Measurements from ENCODE around the gene MAML2. TPM values are rescaled to one million over a fixed set of nuclear protein-coding genes. Genes with fewer than 3 reads are reported as not detected.

Gene MAML2
- total and polyA plus RNA-seq, 2 experiments from 2014 or later, result 2.0 to 7.1 TPM

DNA sequence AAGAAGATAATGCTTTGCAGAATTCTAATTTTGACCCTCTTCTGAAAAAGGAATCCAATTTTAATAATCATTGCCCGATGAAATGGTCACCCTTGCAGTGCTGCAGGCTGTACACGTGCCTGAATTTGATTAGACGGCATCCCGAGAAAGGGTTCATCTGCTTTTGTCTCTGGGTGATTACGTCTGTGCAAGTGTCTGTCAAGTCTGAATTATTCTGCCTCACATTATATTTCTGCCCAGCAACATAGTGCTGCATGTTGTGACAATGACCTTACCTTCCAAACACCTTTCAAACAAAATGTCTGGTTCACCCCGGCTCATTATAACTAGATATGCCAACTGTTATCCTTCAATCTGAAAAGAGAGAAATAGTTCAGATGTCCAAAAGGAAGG lies 164.1 kb downstream of the MAML2 start:
- Histone ChIP-seq H3K4me1 (ENCODE audit: insufficient read depth) (peaks cover 48% of the 10 kb centered on the region), H4K20me1 (replicated peaks; ENCODE audit: insufficient read depth) (no peaks in the 10 kb centered on the region), H3K4me2 (no peak overlapping the region), H3K27me3 (ENCODE audit: insufficient read depth) (no peaks in the 10 kb centered on the region), H3K4me3 (no peak overlapping the region), H3K79me2 (replicated peaks; ENCODE audit: insufficient read depth) (no peaks in the 10 kb centered on the region), H2AFZ (no peak overlapping the region), H3K27ac (ENCODE audit: low read depth) (no peak overlapping the region), H3K9me2 (ENCODE audit: insufficient read depth) (0 out of 2 replicates have a peak, but pooled peaks cover 4% of the 10 kb centered on the region), H3K36me3 (ENCODE audit: insufficient read depth) (no peaks in the 10 kb centered on the region), H3F3A (replicated peaks; ENCODE audit: low read depth) (peaks cover 8% of the 10 kb centered on the region; the same call in 1 of the 2 replicates)
- TF ChIP-seq ZNF114 (CRISPR knock-in tag; IDR thresholded peaks at IDR 0.05) (no peak), EZH2phosphoT487 (IDR thresholded peaks at IDR 0.05; ENCODE audit: unreplicated experiment) (no peak), STAT1 (IDR thresholded peaks at IDR 0.05; ENCODE audit: unreplicated experiment) (no peak), ETS1 (IDR thresholded peaks at IDR 0.05) (no peak), ZNF331 (CRISPR knock-in tag; IDR thresholded peaks at IDR 0.05; ENCODE audit: low read depth) (no peak), POLR2AphosphoS5 (IDR thresholded peaks at IDR 0.05; ENCODE audit: low read depth) (no peak)
- TF ChIP-seq, protein P1, sequence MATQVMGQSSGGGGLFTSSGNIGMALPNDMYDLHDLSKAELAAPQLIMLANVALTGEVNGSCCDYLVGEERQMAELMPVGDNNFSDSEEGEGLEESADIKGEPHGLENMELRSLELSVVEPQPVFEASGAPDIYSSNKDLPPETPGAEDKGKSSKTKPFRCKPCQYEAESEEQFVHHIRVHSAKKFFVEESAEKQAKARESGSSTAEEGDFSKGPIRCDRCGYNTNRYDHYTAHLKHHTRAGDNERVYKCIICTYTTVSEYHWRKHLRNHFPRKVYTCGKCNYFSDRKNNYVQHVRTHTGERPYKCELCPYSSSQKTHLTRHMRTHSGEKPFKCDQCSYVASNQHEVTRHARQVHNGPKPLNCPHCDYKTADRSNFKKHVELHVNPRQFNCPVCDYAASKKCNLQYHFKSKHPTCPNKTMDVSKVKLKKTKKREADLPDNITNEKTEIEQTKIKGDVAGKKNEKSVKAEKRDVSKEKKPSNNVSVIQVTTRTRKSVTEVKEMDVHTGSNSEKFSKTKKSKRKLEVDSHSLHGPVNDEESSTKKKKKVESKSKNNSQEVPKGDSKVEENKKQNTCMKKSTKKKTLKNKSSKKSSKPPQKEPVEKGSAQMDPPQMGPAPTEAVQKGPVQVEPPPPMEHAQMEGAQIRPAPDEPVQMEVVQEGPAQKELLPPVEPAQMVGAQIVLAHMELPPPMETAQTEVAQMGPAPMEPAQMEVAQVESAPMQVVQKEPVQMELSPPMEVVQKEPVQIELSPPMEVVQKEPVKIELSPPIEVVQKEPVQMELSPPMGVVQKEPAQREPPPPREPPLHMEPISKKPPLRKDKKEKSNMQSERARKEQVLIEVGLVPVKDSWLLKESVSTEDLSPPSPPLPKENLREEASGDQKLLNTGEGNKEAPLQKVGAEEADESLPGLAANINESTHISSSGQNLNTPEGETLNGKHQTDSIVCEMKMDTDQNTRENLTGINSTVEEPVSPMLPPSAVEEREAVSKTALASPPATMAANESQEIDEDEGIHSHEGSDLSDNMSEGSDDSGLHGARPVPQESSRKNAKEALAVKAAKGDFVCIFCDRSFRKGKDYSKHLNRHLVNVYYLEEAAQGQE (IDR thresholded peaks at IDR 0.05; ENCODE audit: unreplicated experiment), result no peak
- Mint-ChIP-seq H3K4me3 (no peak overlapping the region), H3K27ac (no peak overlapping the region), H3K4me1 (peaks cover 61% of the 10 kb centered on the region), H3K36me3 (ENCODE audit: low read depth) (no peaks in the 10 kb centered on the region), H3K9me3 (no peaks in the 10 kb centered on the region), H3K27me3 (ENCODE audit: insufficient read depth, low read depth, poor library complexity) (peaks cover 9% of the 10 kb centered on the region)
- no peak for DNase-seq (ENCODE audit: low spot score)
- no peak for ATAC-seq

GRCh38 chr11:96178049-96178886 lies 164.7 kb downstream of the MAML2 start:
- Histone ChIP-seq H3K36me3 (ENCODE audit: insufficient read depth) (no peaks in the 10 kb centered on the region; the same call in 1 of the 2 replicates), H3K4me1 (ENCODE audit: insufficient read depth) (peaks cover 44% of the 10 kb centered on the region), H3K4me2 (no peak overlapping the region), H4K20me1 (replicated peaks; ENCODE audit: insufficient read depth) (no peaks in the 10 kb centered on the region), H3K4me3 (no peak overlapping the region), H3K79me2 (replicated peaks; ENCODE audit: insufficient read depth) (no peaks in the 10 kb centered on the region), H3K27me3 (ENCODE audit: insufficient read depth) (no peaks in the 10 kb centered on the region), H3F3A (replicated peaks; ENCODE audit: low read depth) (peaks cover 8% of the 10 kb centered on the region; the same call in 1 of the 2 replicates), H3K27ac (ENCODE audit: low read depth) (no peak overlapping the region), H3K9me2 (ENCODE audit: insufficient read depth) (peaks cover 7% of the 10 kb centered on the region; the same call in 1 of the 2 replicates), H2AFZ (no peak overlapping the region; the same call in 1 of the 2 replicates)
- Mint-ChIP-seq H3K4me3 (no peak overlapping the region), H3K27ac (peak overlapping the region; percentile 36; the same call in 1 of the 2 replicates), H3K36me3 (ENCODE audit: low read depth) (no peaks in the 10 kb centered on the region), H3K9me3 (no peaks in the 10 kb centered on the region), H3K4me1 (peaks cover 59% of the 10 kb centered on the region), H3K27me3 (ENCODE audit: insufficient read depth, low read depth, poor library complexity) (peaks cover 9% of the 10 kb centered on the region)
- no peak for DNase-seq (ENCODE audit: low spot score)
- ATAC-seq, result no peak
- TF ChIP-seq, protein P1 (IDR thresholded peaks at IDR 0.05; ENCODE audit: unreplicated experiment), result no peak
- no peak for TF ChIP-seq EZH2phosphoT487 (IDR thresholded peaks at IDR 0.05; ENCODE audit: unreplicated experiment)

All from GM23338 (cell line).